H1 (cell line): Measurements from ENCODE around the gene AMN1. TPM values are rescaled to one million over a fixed set of nuclear protein-coding genes. Genes with fewer than 3 reads are reported as not detected.
A peak's percentile ranks its signal among the peaks of the same experiment; 100 is the strongest.

Source experiments
- BCL11A ChIP-seq, 2 experiments: IDR thresholded peaks; one replicate each; pipeline ENCODE4 v1.6.1; 2011; ENCODE audit warnings: low read depth in 2 of 2, low read length in 2 of 2, mild to moderate bottlenecking in 2 of 2
- CEBPB ChIP-seq: IDR thresholded peaks from 2 replicates; pipeline ENCODE4 v1.6.1; 2012; ENCODE audit warnings: low read depth, low read length
- CHD7 ChIP-seq: fragments of 300-600 bp; sonication (generic); IDR thresholded peaks from 2 replicates; pipeline ENCODE4 v1.7.1; 2012; ENCODE audit warnings: low read length, moderate library complexity, mild to moderate bottlenecking, inconsistent platforms; ENCODE audit not compliant: insufficient replicate concordance
- GTF2F1 ChIP-seq: IDR thresholded peaks from 2 replicates; pipeline ENCODE4 v1.6.1; 2012; ENCODE audit warnings: low read depth, low read length, improper control_type of control experiment, borderline replicate concordance
- RNF2 ChIP-seq: fragments of 200-900, 300-1000 bp; sonication (generic); IDR thresholded peaks from 2 replicates; pipeline ENCODE4 v1.7.1; 2016; ENCODE audit warnings: borderline replicate concordance, low read depth, mild to moderate bottlenecking, antibody characterized with exemption, low read length; ENCODE audit not compliant: poor library complexity, severe bottlenecking; ENCODE audit errors: missing control alignments
- YY1 ChIP-seq: IDR thresholded peaks from 2 replicates; pipeline ENCODE4 v1.6.1; 2011; ENCODE audit warnings: low read depth, mild to moderate bottlenecking, low read length
- polyA plus RNA-seq, 7 experiments: library from polyadenylated mRNA; depleted of rRNA in 3 of 7; stranded (reverse) in 5 of 7; unstranded in 2 of 7; fragments of >200 nt in 5 of 7; fragments of 200-250 nt in 2 of 7; gene quantifications; 1 replicate in 5 of 7; 2 replicates in 1 of 7; 4 replicates in 1 of 7; pipeline versions ENCODE4 v1.2.1 to v1.2.3, GENCODE V29; 2011 to 2013; ENCODE audit warnings: missing spikeins in 2 of 7, mixed read lengths in 2 of 7
- total RNA-seq: library from RNA; stranded (reverse); fragmentation: NEBNext Ultra II Directional; extraction: Animal tissue kit (Norgen Biotek cat#: 25700); gene quantifications from 2 replicates; pipeline ENCODE4 v1.2.1, GENCODE V29; 2021
- TF ChIP-seq, protein P1 (sequence below), 3 experiments: IDR thresholded peaks; 1 replicate in 2 of 3; 2 replicates in 1 of 3; pipeline versions ENCODE4 v1.5.1 to v1.6.1; 2011; ENCODE audit warnings: low read length in 3 of 3, mild to moderate bottlenecking in 3 of 3, inconsistent platforms in 2 of 3, low read depth in 1 of 3, moderate library complexity in 1 of 3; ENCODE audit not compliant: insufficient read depth in 1 of 3; ENCODE audit errors: control extremely low read depth in 1 of 3

Gene AMN1
- total and polyA plus RNA-seq, 2 of the 8 experiments (the other 6 are each of a cell fraction or from before 2014, with no cell fraction given) = 7.5 to 13.8 TPM

- TF ChIP-seq CHD7 = no peak
- TF ChIP-seq YY1 = peak; percentile 31; the same call in 1 of the 2 replicates
- no peak for TF ChIP-seq CEBPB
- TF ChIP-seq, protein P1, sequence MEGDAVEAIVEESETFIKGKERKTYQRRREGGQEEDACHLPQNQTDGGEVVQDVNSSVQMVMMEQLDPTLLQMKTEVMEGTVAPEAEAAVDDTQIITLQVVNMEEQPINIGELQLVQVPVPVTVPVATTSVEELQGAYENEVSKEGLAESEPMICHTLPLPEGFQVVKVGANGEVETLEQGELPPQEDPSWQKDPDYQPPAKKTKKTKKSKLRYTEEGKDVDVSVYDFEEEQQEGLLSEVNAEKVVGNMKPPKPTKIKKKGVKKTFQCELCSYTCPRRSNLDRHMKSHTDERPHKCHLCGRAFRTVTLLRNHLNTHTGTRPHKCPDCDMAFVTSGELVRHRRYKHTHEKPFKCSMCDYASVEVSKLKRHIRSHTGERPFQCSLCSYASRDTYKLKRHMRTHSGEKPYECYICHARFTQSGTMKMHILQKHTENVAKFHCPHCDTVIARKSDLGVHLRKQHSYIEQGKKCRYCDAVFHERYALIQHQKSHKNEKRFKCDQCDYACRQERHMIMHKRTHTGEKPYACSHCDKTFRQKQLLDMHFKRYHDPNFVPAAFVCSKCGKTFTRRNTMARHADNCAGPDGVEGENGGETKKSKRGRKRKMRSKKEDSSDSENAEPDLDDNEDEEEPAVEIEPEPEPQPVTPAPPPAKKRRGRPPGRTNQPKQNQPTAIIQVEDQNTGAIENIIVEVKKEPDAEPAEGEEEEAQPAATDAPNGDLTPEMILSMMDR (IDR thresholded peaks at IDR 0.05; ENCODE audit: control extremely low read depth in 1 of 3, insufficient read depth in 1 of 3, low read depth in 1 of 3, low read length in 3 of 3) = no peak
- no peak for TF ChIP-seq BCL11A (IDR thresholded peaks at IDR 0.05; ENCODE audit: low read depth in 2 of 2, low read length in 2 of 2)
- no peak for TF ChIP-seq GTF2F1
- no peak for TF ChIP-seq RNF2
These were observed at the start of gene AMN1 (continued) for GRCh38 chr12:31728917-31729640.
